B cell (primary cell): ENCODE results near the gene WRNIP1. TPM values are rescaled to one million over a fixed set of nuclear protein-coding genes. Genes with fewer than 3 reads are reported as not detected.

ENCODE experiments used
- ATAC-seq: fragments of 200-7000 bp; cut with Tn5 transposase; one replicate; pipeline ENCODE4 v1.10.0; 2021; ENCODE audit warnings: low read depth, mild to moderate bottlenecking, moderate number of reproducible peaks, moderate library complexity
- CTCF ChIA-PET: fragments of 350-600 bp; sonication (Branson Sonifier 250); formaldehyde crosslinking; loops from one replicate; lab custom pipeline; 2021; ENCODE audit warnings: antibody characterized with exemption, inconsistent platforms; lab: Charles Lee
- POLR2A ChIA-PET: fragments of 350-600 bp; sonication (Branson Sonifier 250); formaldehyde crosslinking; loops from one replicate; lab custom pipeline; 2021; ENCODE audit warnings: antibody characterized with exemption; lab: Charles Lee
- DNase-seq: peaks from one replicate; pipeline ENCODE4 v3.0.0; 2013
- H2AFZ ChIP-seq: 2 replicates; pipeline ENCODE4 v1.6.1; 2012; ENCODE audit warnings: mild to moderate bottlenecking, low read depth, low read length; ENCODE audit not compliant: insufficient read depth, poor library complexity, severe bottlenecking
- H3K27ac ChIP-seq, 2 donors: 1 replicate in 1 of 2; 2 replicates in 1 of 2; pipeline ENCODE4 v1.5.1; 2012 to 2013; ENCODE audit warnings: low read length in 2 of 2, mild to moderate bottlenecking in 2 of 2, moderate library complexity in 1 of 2
- H3K27me3 ChIP-seq, 4 experiments: fragments of 200-600 bp in 1 of 4; sonication (generic) in 1 of 4; replicated peaks in 1 of 4; 1 replicate in 2 of 4; 2 replicates in 2 of 4; pipeline versions ENCODE4 v1.6.1 to v1.7.0; 2013 to 2016; ENCODE audit warnings: low read length in 3 of 4, mild to moderate bottlenecking in 2 of 4, mixed read lengths in 1 of 4, moderate library complexity in 1 of 4; ENCODE audit not compliant: insufficient read depth in 4 of 4, control insufficient read depth in 3 of 4; ENCODE audit errors: control extremely low read depth in 1 of 4
- H3K36me3 ChIP-seq, 2 experiments: replicated peaks in 1 of 2; 1 replicate in 1 of 2; 2 replicates in 1 of 2; pipeline versions ENCODE4 v1.6.1 to v1.7.1; 2013; ENCODE audit warnings: low read length in 1 of 2; ENCODE audit not compliant: insufficient read depth in 2 of 2, control insufficient read depth in 1 of 2; ENCODE audit errors: control extremely low read depth in 1 of 2, extremely low read depth in 1 of 2
- H3K4me1 ChIP-seq, 2 donors: fragments of 200-600 bp in 1 of 2; sonication (generic) in 1 of 2; 1 replicate in 1 of 2; 2 replicates in 1 of 2; pipeline versions ENCODE4 v1.5.1 to v1.6.1; 2013 to 2017; ENCODE audit warnings: low read length in 2 of 2; ENCODE audit not compliant: control insufficient read depth in 2 of 2, insufficient read depth in 2 of 2
- H3K4me2 ChIP-seq: replicated peaks from 2 replicates; pipeline ENCODE3; 2012; ENCODE audit warnings: mild to moderate bottlenecking, low read depth, low read length; ENCODE audit not compliant: poor library complexity, severe bottlenecking
- H3K4me3 ChIP-seq, 5 experiments: fragments of 200-600 bp in 1 of 5; sonication (generic) in 1 of 5; 1 replicate in 3 of 5; 2 replicates in 2 of 5; pipeline versions ENCODE4 v1.5.1 to v1.7.0; 2011 to 2016; ENCODE audit warnings: low read length in 4 of 5, mild to moderate bottlenecking in 4 of 5, low read depth in 2 of 5, control low read depth in 1 of 5, moderate library complexity in 1 of 5; ENCODE audit not compliant: insufficient read depth in 1 of 5; ENCODE audit errors: control extremely low read depth in 1 of 5, extremely low read depth in 1 of 5
- H3K79me2 ChIP-seq: fragments of 200-600 bp; sonication (generic); one replicate; pipeline ENCODE4 v1.6.0; 2016; ENCODE audit warnings: low read length; ENCODE audit not compliant: control insufficient read depth, insufficient read depth
- H3K9ac ChIP-seq: fragments of 200-600 bp; sonication (generic); 2 replicates; pipeline ENCODE4 v1.6.1; 2017; ENCODE audit warnings: mild to moderate bottlenecking, low read length, moderate library complexity
- H3K9me3 ChIP-seq, 3 donors: one replicate each; pipeline versions ENCODE4 v1.6.1 to v1.7.1; 2013; ENCODE audit warnings: low read length in 2 of 3; ENCODE audit not compliant: control insufficient read depth in 2 of 3, insufficient read depth in 1 of 3; ENCODE audit errors: control extremely low read depth in 1 of 3
- H4K20me1 ChIP-seq: 2 replicates; pipeline ENCODE4 v1.6.0; 2012; ENCODE audit warnings: mild to moderate bottlenecking, low read length; ENCODE audit not compliant: insufficient read depth, control insufficient read depth, poor library complexity, severe bottlenecking
- H3K27ac Mint-ChIP-seq: one replicate; pipeline ENCODE4 v1.8.0; 2021; ENCODE audit warnings: mixed read lengths
- H3K27me3 Mint-ChIP-seq: one replicate; pipeline ENCODE4 v1.8.0; 2021; ENCODE audit warnings: mixed read lengths
- H3K4me1 Mint-ChIP-seq: one replicate; pipeline ENCODE4 v1.8.0; 2021; ENCODE audit warnings: mixed read lengths
- H3K4me3 Mint-ChIP-seq: one replicate; pipeline ENCODE4 v1.8.0; 2021; ENCODE audit warnings: mixed read lengths
- H3K9me3 Mint-ChIP-seq: one replicate; pipeline ENCODE4 v1.8.0; 2022; ENCODE audit warnings: mixed read lengths; ENCODE audit not compliant: insufficient read depth
- EZH2 ChIP-seq: IDR thresholded peaks from 2 replicates; pipeline ENCODE4 v1.6.1; 2012; ENCODE audit warnings: borderline replicate concordance, low read depth, mild to moderate bottlenecking, moderate library complexity, low read length; ENCODE audit not compliant: insufficient read depth, poor library complexity, severe bottlenecking
- WGBS: methylation state at CpG from one replicate; pipeline ENCODE4 v1.1.5; 2013; ENCODE audit warnings: missing lambda C conversion rate; ENCODE audit not compliant: insufficient coverage; 5-methylcytosine and 5-hydroxymethylcytosine counted together
- intact Hi-C: fragments of 100-400 bp; cut with micrococcal nuclease; formaldehyde crosslinking; loops from one replicate; pipeline ENCODE4 v1.10.0; 2022
- polyA plus RNA-seq: library from polyadenylated mRNA; depleted of rRNA; stranded (reverse); fragments of >200 nt; gene quantifications from 2 replicates; pipeline ENCODE4 v1.2.3, GENCODE V29; 2012
- total RNA-seq, 2 donors: library from RNA; stranded (reverse); fragments of 120-200 nt in 1 of 2; gene quantifications; 1 replicate in 1 of 2; 2 replicates in 1 of 2; pipeline versions ENCODE4 v1.2.3 to v1.2.4, GENCODE V29; 2013 to 2022
- TF ChIP-seq, protein P1 (sequence below): fragments of 200-600 bp; IDR thresholded peaks from one replicate; pipeline ENCODE4 v1.8.0; 2022; ENCODE audit warnings: antibody characterized with exemption, mild to moderate bottlenecking

Gene WRNIP1
- total and polyA plus RNA-seq, 2 donors (not counting 1 experiment from before 2014, with no cell fraction given): 32.6 to 35.2 TPM

DNA sequence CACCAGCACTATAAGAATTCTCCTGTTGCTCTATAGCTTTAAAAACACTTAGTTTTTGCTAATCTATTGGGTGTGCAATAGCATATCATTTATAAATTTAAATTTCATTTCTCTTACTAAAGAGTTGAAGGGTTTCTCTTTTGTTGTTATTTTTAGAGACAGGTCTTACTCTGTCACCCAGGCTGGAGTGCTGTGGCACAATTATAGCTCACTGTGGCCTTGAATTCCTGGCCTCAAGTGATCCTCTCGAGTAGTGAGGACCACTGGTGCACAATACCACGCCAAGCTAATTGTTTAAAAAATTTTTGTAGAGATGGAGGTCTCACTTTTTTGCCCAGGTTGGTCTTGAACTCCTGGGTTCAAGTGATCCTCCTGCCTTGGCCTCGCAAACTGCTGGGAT lies 6.2 kb upstream of the WRNIP1 start:
- no peaks in the 10 kb centered on the region for H3K27me3 ChIP-seq
- Mint-ChIP-seq H3K27ac (no peak overlapping the region), H3K4me1 (peaks cover 1% of the 10 kb centered on the region), H3K4me3 (no peak overlapping the region), H3K27me3 (peaks cover 8% of the 10 kb centered on the region), H3K9me3 (no peaks in the 10 kb centered on the region)
- no peaks in the 10 kb centered on the region for H4K20me1 ChIP-seq
- H3K4me3 ChIP-seq: no peak overlapping the region
- intact Hi-C loops: no loop called here
- DNase-seq (no peak), ATAC-seq (no peak)
- H3K27ac ChIP-seq: no peak overlapping the region
- CTCF ChIA-PET: interaction anchor here (0.9 to 1.8 kb wide), 2 partner anchors 9 to 21 kb away, joined by 6 to 7 read pairs; partner anchors contain the start of gene MYLK4
- H3K4me2 ChIP-seq: no peak overlapping the region
- H3K4me1 ChIP-seq: peaks cover 0 to under 1% of the 10 kb centered on the region in 2 donors
- no peak for TF ChIP-seq EZH2
- TF ChIP-seq, protein P1, sequence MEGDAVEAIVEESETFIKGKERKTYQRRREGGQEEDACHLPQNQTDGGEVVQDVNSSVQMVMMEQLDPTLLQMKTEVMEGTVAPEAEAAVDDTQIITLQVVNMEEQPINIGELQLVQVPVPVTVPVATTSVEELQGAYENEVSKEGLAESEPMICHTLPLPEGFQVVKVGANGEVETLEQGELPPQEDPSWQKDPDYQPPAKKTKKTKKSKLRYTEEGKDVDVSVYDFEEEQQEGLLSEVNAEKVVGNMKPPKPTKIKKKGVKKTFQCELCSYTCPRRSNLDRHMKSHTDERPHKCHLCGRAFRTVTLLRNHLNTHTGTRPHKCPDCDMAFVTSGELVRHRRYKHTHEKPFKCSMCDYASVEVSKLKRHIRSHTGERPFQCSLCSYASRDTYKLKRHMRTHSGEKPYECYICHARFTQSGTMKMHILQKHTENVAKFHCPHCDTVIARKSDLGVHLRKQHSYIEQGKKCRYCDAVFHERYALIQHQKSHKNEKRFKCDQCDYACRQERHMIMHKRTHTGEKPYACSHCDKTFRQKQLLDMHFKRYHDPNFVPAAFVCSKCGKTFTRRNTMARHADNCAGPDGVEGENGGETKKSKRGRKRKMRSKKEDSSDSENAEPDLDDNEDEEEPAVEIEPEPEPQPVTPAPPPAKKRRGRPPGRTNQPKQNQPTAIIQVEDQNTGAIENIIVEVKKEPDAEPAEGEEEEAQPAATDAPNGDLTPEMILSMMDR: no peak
- no peaks in the 10 kb centered on the region for H3K36me3 ChIP-seq
- no peak overlapping the region for H3K9ac ChIP-seq
- H2AFZ ChIP-seq: no peak overlapping the region
- no peaks in the 10 kb centered on the region for H3K79me2 ChIP-seq
- POLR2A ChIA-PET: no interaction called here
- 79% methylated on average over 2 of the region's 3 CpGs for WGBS
- H3K9me3 ChIP-seq: peaks cover 0 to 9% (median 5%) of the 10 kb centered on the region in 3 donors
